Kidney glomerular epithelial cell (primary cell): ENCODE data around the gene TRAPPC2B.
"Not testable (repeated sequence)": the region's sequence is repeated elsewhere in the genome, so short reads cannot be mapped to it uniquely, and the experiment has no call there.

ENCODE experiments used
- DNase-seq: peaks from one replicate; lab custom pipeline; 2025; lab: John Stamatoyannopoulos, UW

Gene TRAPPC2B

GRCh38 chr19:57374647-57375046 is 11.3 kb downstream of the TRAPPC2B start:
- not testable (repeated sequence) for DNase-seq

- no peak for DNase-seq
Measured at GRCh38 chr19:57376151-57376550, 12.8 kb downstream of the TRAPPC2B start.

GRCh38 chr19:57377498-57378146 is 14.3 kb downstream of the TRAPPC2B start:
- DNase-seq: no peak

- no peak for DNase-seq
Measured at GRCh38 chr19:57380923-57381322, 17.6 kb downstream of the TRAPPC2B start.

- no peak for DNase-seq
Measured at GRCh38 chr19:57382806-57383488, 19.6 kb downstream of the TRAPPC2B start.

GRCh38 chr19:57389194-57389729 is 25.9 kb downstream of the TRAPPC2B start:
- no peak for DNase-seq

- DNase-seq: peak; percentile 91
Measured at GRCh38 chr19:57389730-57390598, 26.6 kb downstream of the TRAPPC2B start, which contains the start of gene ZNF548. ZNF548 (plus strand) TSS chr19:57389854; CDS start chr19:57390100, 246 bp downstream.

- DNase-seq: no peak
Measured at GRCh38 chr19:57395710-57396109, 32.4 kb downstream of the TRAPPC2B start.

- DNase-seq: no peak
Measured at GRCh38 chr19:57398868-57399267, 35.5 kb downstream of the TRAPPC2B start.

- DNase-seq: no peak
Measured at GRCh38 chr19:57403737-57404563, 40.6 kb downstream of the TRAPPC2B start.

- DNase-seq: peak; percentile 33
Measured at GRCh38 chr19:57406516-57407123, 43.3 kb downstream of the TRAPPC2B start.

- DNase-seq: peak; percentile 86
Measured at GRCh38 chr19:57410877-57411671, 47.7 kb downstream of the TRAPPC2B start, which contains the start of gene ZNF17. ZNF17 (plus strand) TSS chr19:57411161; CDS start chr19:57413616, 2,455 bp downstream.
